HG03280 (cell line): ENCODE data around the gene MED27.

ENCODE experiments used
- ATAC-seq: cut with Tn5 transposase; IDR thresholded peaks from one replicate; pipeline ENCODE4 v1.9.1; 2021; ENCODE audit warnings: mild to moderate bottlenecking, moderate library complexity; ENCODE audit not compliant: unreplicated experiment

The MED27 gene

DNA sequence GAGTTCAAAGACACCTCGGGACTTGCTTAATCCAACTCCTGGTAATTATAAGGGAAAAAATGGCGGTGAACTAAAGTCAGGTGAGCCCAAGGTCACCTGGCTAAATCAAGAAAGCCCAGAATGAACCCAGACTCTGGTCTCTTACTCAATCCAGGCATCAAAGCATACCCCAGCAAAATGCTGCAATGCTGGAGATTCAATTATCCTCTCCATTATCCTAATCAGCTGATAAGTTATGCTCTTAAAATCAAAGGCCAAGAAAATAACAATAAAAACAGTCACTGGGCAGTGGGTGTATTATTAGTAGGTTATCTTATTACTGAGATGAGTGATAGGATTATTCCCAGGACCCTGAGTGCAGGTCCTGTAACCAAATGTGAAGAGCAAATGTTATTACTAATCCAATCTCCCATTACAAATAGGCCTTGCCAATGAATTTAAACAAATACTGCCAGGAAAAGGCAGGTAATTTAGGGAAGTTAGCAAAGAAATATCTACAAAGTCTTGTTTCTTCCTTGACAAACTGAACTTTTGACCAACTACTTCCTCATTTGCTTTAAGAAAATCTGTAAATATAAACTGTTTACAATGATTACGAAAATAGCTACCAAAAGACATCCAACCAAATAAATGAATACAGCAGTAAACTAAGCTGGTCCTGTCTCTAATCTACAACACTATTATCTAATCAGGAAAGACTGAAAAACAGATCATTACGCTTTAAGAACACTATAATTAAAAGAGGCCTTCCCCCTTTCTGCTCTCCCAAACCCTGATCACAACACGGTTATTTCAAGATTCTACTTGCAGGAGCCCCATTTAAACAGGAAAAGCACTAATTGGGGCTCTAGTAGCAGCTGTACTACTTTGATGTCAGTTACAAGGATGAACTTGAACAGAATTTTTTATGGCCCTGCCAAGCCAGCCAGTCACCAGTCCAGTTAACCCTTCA is 103.2 kb downstream of the MED27 start:
- no peak for ATAC-seq

DNA sequence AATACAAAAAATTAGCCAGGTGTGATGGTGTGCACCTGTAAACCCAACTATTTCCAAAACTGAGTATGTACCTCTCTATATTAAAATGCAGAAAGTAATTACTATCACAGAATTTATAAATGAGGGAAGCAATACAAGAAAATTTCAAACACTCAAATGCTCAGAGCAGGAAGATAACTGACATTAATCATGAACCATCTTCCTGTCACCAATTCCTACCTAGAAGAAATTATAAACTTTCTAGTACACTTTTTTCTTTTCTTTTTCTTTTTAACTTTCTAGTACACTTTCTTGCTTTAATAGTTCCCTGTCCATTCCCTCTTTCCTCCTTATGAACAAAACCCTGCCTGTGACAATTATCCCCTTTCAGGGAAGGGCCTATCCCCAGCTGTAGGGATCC is 106.8 kb downstream of the MED27 start:
- no peak for ATAC-seq

GRCh38 chr9:131971482-131972074 is 108.1 kb downstream of the MED27 start:
- no peak for ATAC-seq

DNA sequence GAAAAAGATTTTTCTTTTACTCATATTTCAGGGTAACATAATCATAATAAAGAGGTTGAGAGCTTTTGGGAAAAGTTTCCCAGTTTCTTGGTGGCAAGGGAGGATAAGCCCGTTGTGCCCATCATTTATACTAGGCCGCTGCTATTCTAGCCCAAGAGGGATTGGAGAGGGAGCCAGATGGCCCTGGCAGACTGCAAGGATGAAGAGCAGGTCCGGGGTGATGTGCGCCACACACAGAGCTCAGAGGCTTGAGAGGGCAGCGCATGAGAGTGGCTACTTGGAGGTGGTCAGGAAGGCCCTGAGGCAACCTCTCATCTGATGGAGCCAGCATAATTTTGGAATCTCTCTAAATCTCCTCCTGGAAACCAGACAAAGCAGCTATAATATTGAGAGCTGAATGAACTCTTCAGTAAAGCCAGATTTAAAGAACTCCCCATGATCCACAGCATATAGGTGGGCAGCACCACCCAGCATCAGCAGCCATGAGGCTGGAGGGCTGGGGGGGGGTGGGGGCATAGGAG is 110.1 kb downstream of the MED27 start:
- no peak for ATAC-seq

DNA sequence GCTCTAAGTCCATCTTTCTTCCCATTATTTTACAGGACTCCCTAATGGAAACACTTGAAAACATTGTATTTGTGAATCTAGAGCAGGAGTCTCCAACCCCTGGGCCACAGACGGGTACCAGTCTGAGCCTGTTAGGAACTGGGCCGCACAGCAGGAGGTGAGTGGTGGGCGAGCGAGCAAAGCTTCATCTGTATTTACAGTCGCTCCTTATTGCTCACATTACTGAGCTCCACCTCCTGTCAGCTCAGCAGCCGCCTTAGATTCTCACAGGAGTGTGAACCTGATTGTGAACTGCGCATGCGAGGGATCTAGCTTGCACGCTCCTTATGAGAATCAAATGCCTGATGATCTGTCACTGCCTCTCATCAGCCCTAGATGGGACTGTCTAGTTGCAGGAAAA is 111.0 kb downstream of the MED27 start:
- no peak for ATAC-seq

DNA sequence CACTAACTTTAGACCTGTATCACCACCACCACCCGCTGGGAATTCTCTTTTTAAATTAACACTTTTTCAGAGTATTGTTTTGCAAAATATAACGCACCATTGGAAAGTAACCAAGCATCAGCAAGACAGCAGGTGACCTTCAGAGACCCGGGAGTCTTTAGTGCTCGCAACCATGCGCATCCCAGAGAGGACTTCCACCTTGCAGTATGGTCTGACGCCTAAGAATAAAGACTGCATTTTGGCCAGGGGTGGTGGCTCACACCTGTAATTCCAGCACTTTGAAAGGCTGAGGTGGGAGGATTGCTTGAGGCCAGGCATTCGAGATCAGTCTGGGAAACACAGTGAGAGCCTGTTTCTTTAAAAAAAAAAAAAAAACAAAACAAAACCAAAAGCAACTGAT is 113.8 kb downstream of the MED27 start:
- no peak for ATAC-seq

DNA sequence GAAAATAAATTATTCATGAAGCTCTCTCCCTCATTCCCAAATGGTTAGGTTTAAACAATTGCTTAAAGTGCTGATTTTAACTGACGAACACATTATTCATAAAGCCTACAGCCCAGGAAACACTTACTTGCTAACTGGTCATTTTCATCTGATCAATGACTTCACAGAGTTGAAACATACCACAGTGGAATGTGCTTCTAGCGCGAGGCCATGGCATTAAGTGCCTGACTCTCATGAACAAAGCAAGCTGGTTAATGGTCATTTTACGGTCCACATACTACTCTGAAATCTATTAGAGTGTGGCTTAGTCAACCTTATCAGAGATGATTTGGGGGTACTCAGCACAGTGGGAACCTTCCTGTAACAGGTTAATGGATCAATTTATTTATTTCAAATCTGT is 114.6 kb downstream of the MED27 start:
- ATAC-seq: no peak

GRCh38 chr9:131963072-131964030 is 116.3 kb downstream of the MED27 start:
- ATAC-seq: no peak

DNA sequence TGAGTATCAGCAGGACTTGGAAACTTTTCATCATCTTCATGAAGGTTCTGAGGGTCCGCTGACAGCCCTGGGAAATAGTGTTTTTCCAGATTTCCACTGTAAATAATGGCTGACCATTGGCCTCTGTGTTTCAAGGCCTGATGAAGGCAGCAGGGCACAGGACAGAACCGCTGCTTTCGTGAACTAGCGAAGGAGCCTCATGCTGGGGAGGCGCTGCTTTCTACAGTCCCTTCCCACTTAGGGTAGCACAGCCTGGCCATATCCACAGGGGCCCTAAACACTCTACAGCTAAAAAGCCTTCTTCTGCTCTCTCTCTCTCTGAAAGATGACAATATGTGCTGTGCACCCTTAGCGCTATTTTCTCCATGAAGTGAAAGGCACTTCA is 118.2 kb downstream of the MED27 start:
- no peak for ATAC-seq

DNA sequence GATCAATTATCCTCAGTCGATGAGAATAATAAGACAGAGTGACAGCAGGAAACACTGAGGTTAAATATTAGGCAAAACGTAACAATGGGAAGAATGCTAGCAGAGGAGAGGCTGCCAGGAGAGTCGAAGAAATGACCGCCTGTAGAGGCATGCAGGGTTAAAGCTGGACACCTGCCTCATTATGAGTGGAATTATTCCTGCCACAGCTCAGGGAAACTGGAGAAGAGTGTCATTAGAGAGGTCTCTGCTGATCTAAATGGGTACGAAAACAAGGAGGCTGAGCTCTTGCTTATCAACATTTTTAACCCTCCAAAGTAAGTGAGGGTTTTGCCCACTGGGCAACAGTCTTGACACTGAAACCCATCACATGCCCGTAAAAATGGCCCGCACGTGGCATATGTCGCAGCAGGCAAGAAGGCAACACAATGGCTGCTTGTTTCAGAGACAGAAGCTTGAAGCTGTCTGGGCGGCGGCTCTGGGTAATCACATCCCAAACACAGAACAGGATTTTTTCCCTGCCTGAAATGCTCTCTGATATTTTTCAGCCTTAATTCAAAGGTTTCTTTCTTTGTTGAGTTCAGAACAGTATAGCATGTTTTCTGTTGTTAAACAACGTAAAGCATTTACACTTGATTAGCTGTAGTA is 118.7 kb downstream of the MED27 start:
- no peak for ATAC-seq

DNA sequence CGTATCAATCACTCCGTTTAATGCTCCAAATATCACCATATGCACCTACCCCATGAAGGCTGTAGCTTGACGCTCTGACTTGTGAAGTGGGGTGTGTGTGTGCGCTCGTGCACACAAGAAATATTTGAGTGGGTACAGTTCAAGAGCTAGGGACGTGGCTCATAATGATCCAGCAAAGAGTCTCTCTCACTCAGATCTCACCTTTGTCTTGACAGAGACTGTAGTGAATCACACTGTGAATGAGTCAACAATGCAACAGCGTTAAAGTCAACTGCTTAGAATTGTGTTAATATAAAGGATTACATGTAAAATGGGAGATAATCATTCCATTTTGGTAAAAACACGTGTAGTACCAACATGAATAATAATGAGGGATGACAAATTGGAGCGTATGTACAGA is 119.4 kb downstream of the MED27 start:
- ATAC-seq: no peak

- no peak for ATAC-seq
These were observed 119.8 kb downstream of the MED27 start for GRCh38 chr9:131959887-131960286.

- no peak for ATAC-seq
These were observed 120.6 kb downstream of the MED27 start for GRCh38 chr9:131959056-131959455.

- no peak for ATAC-seq
These were observed 125.4 kb downstream of the MED27 start for GRCh38 chr9:131954299-131954698.

GRCh38 chr9:131951905-131952304 is 127.8 kb downstream of the MED27 start:
- no peak for ATAC-seq

GRCh38 chr9:131951155-131951554 is 128.5 kb downstream of the MED27 start:
- ATAC-seq: no peak

GRCh38 chr9:131950487-131950886 is 129.2 kb downstream of the MED27 start:
- ATAC-seq: no peak

DNA sequence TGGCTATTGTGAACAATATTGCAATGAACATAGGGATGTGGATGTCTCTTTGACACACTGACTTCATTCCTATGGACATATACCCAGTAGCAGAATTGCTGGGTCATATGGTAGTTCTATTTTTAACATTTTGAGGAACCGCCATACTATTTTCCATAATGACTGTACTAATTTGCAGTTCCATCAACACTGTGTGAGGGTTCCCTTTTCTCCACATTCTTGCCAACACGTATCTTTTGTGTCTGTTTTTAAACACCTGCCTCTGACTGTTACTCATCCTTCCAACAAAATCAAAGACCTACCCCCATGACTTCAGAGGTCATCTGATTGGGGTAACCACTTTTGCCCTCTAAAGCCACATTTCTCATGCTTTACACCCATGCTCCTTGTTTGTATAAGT is 133.5 kb downstream of the MED27 start:
- no peak for ATAC-seq

DNA sequence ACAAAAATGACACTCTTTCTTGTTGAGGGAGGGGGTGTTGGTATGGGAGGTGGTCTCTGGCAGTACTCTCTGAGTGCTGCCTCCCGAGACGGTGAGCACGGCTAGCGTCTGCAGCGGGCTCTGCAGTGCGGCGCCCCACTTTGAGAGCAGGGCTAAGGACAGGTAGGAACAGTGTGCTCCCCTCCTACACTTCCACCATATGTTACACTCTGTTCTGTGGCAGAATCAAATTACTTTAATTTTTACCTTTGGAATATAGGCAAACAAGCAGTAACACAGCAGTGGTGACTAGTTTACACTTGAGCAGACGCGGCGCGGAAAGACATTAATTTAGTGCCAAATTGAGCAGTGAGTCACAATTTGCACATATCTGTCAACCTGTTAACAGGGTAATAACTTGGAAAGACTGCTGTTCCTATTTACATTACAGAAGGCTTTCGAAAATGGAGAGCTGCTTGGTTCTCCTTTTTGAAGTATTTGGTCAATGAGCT is 136.3 kb downstream of the MED27 start:
- no peak for ATAC-seq

GRCh38 chr9:131942146-131942720 is 137.4 kb downstream of the MED27 start:
- ATAC-seq: no peak
